ENCODE measurements around the gene DDX47.
"Not testable (repeated sequence)": the region's sequence is repeated elsewhere in the genome, so short reads cannot be mapped to it uniquely, and the experiment has no call there.

Gene DDX47

DNA sequence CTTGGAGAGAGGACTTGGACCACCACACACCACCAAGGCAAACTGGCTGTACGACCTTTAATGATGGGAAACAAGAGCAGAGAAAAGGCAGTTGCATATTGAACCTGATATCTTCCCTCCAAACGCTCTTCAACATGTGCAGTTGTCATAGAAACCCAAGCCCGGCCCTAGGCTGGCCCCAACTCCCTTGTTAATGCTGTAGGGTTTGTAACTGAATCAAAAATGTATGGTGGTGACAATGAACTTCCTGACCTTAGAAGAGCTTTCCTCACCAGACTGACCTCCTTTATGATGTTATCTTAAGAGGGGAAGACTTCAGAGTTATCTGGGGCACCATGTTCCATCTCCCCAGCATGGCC is 15.4 kb upstream of the DDX47 start:
- peak; percentile 6 for DNase-seq

- no peak for DNase-seq
These were observed 14.7 kb upstream of the DDX47 start for GRCh38 chr12:12798480-12798879.

DNA sequence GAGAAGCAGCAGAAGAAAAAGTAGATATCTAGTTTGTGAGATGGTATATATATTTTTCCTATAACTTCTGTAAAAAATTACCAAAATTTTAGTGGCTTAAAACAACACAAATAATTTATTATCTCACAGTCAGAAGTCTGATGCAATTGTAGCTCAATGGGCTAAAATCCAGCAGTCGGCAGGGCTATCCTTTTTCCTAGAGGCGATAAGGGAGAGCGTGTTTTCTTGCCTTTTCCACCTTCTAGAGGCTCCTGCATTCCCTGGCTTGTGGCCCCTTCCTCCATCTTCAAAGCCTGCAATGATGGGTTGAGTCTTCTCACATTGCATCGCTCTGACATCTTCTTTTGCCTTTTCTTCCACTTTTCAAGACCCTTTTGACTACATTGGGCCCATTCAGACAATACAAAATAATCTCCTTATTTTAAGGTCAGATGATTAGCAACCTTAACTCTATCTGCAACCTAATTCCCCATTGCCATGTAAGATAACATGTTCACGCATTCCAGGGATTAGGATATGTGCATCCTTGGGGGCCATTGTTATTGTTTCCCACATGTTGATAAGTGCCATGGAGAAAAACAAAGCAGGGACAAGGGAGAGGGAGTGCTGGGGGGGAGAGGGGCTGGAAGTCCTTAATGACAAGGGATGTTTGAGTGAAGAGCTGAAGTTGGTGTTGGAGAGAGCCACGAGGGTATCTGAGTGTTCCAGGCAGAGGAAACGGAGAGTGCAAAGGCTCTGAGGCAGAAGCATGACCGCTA is 13.8 kb upstream of the DDX47 start:
- DNase-seq, result no peak

GRCh38 chr12:12800406-12801180 is 12.6 kb upstream of the DDX47 start:
- DNase-seq, result no peak

GRCh38 chr12:12801656-12802055 is 11.5 kb upstream of the DDX47 start:
- not testable (repeated sequence) for DNase-seq

- peak; percentile 86 for DNase-seq
These were observed 10.0 kb upstream of the DDX47 start for GRCh38 chr12:12803186-12803585.

GRCh38 chr12:12804011-12804410 is 9.1 kb upstream of the DDX47 start:
- no peak for DNase-seq

DNA sequence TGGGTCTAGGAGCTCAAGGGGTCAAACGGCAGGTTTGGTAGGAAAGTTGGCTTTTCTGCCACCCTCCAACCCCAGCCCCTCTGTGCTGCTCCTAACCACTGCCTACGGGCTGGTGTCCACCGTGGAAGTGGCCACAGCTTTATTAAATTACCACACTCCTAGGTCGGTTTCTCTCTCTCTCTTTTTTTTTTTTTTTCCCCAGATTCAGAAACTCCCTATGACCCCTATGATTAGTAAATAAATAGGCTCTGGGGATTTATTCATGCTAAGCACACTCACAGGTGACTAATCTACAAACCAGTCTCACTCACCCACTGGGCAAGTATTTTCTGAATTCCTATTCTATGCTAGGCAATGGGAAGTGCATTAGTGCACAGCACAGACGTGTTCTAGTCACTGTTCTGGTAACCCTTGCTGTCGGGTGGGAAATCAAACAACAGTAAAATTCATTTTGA is 8.7 kb upstream of the DDX47 start:
- DNase-seq, result no peak

GRCh38 chr12:12806784-12807516 is 6.2 kb upstream of the DDX47 start:
- no peak for DNase-seq

DNA sequence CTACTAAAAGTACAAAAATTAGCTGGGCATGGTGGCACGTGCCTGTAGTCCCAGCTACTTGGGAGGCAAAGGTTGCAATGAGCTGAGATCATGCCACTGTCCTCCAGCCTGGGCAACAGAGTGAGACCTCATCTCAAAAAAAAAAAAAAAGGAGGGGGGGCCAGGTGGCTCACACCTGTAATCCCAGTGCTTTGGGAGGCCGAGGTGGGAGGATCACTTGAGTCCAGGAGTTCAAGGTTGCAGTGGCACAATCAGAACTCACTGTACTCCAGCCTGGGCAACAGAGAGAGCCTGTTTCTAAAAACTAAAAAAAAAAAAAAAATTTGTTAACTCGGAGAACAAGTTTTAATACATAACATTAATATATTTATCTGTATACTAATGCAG is 5.6 kb upstream of the DDX47 start:
- not testable (repeated sequence) for DNase-seq

GRCh38 chr12:12807970-12808702 is 5.0 kb upstream of the DDX47 start:
- DNase-seq, result no peak

DNA sequence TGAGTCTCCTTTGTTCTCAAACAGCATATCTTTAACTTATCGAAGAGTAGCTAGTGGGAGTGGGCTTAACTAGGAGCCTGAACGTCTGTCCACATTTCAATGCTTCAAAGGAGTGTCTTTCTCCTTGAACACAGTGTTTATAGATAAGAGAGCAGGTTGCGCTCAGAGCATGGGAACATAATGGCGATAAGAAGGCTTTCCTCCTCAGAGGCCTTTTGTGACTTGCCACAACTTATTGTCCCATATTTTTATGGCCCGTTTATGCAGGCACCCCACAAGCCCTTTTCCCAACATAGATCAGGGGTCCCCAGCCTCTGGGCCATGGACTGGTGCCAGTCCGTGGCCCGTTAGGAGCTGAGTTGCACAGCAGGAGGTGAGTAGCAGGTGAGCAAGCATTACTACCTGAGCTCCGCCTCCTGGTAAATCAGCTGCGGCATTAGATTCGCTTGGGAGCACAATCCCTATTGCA is 2.6 kb upstream of the DDX47 start:
- no peak for DNase-seq

DNA sequence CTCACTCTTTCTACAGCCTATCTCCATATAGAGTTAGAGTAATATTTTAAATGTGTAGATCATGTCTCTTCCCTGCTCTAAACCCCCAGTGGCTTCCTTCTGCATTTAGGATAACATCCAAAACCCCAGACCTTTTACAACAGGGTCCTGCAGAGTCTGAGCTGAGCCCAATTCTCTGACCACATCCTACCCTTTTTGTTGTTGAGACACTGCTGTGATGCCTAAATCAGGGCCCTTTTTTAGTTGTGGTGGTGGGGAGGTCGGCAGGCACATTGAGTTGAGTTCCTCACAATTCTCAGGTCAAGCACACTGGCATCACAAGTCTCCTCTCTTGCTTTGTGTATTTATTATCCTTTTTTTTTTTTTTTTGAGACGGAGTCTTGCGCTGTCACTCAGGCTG is 1.8 kb upstream of the DDX47 start:
- no peak for DNase-seq

- no peak for DNase-seq
These were observed 972 bp upstream of the DDX47 start for GRCh38 chr12:12812174-12812573.

DNA sequence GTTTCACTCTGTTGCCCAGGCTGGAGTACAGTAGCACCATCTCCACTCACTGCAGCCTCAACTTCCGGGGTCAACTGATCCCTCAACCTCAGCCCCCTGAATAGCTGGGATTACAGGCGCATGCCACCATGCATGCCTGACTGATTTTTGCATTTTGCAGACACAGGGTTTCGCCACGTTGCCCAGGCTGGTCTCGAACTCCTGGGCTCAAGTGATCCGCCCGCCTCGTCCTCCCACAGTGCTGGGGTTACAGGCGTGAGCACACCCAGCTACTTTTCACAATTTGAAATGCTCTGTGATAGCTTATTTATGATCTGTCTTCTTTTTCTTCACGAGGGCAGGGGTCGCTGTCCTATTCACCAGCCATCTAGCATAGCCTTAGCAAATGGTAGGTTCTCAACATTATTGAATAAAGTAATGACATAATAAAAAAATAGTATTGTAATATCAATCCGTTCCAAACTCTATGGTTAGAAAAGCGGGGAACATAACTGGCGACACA is 477 bp upstream of the DDX47 start:
- DNase-seq, result no peak

- no peak for DNase-seq
These were observed 4.5 kb downstream of the DDX47 start for GRCh38 chr12:12817616-12818015.

DNA sequence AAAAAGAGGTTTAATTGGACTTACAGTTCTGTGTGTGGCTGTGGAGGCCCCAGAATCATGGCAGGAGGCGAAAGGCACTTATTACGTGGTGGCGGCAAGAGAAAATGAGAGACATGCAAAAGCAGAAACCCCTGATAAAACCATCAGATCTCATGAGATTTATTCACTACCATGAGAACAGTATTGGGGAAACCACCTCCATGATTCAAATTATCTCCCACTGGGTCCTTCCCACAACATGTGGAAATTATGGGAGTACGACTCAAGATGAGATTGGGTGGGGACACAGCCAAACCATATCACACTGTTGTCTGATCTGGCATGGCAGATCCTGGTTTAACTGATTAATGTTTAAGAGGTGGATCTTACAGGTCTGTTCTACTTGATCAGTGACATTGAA is 5.6 kb downstream of the DDX47 start:
- DNase-seq, result no peak

DNA sequence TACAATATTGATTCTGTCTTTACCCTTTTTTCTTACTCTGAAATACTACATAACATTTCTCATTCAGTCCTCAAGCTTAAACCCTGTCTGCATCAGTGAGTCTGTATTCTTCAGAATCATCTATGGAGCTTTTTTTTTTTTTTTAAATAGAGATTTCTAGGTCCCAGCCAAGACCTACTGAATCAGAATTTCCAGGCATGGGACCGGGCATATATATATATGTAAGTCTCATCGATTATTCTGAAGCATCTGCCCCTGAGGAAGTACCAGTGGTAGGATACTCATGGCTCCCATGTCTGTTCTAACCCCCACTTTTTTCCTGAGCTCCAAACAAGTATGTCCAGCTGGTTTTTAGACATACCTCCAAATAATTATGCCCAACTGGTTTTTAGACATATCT is 6.1 kb downstream of the DDX47 start:
- DNase-seq, result no peak

DNA sequence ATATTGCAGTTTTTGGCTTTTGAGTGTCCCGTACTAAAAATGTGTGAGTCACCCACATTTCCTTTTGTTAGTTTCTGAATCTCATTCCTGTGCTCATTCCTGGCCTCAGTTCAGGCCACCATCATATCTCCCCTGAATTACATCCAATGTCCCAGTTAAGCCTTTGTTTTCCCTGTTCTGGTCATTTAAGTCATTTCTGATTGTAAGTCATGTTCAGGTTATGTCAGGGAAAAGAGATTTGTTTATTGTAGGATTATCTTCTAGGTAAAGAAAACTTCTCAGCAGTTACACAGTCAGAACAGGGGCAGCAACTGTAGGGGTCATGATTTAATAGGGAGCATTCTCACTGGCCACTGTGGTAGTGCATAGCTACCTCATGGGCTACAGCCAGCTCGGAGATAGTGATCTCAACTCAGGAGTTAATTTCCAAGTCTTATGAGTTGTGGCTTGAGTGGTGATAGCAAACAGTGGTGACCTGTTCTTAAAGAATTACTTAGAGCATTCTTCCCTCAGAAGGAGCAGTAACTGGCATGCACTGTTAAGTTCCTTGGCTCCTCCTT is 6.7 kb downstream of the DDX47 start:
- DNase-seq, result no peak

DNA sequence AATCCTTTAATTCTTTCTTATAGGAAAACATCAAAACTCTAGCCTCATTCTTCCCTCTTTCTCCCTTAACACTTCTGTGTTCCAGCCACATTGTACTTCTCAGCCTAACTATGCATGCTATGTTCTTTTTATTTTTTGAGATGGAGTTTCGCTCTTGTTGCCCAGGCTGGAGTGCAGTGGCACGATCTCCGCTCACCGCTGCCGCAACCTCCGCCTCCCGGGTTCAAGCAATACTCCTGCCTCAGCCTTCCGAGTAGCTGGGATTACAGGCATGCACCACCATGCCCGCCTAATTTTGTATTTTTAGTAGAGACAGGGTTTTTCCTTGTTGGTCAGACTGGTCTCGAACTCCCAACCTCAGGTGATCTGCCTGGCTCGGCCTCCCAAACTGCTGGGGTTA is 7.2 kb downstream of the DDX47 start:
- DNase-seq, result not testable (repeated sequence)

DNA sequence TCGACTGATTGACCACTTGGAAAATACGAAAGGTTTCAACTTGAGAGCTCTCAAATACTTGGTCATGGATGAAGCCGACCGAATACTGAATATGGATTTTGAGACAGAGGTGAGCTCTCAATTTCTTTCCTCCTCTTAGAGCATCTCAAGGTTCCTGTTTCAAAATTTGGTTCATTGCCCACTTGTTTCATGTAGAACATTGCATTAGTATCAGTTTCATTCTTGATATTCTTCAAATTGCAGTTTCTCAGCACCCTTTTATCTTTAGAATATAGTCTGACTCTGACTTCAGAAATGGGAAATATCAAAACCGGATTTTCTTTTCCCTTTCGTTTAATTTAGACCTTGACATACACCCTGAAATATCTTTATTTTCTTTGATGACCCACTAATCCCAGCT is 8.8 kb downstream of the DDX47 start:
- peak; percentile 12 for DNase-seq

GRCh38 chr12:12822886-12823285 is 9.7 kb downstream of the DDX47 start:
- no peak for DNase-seq
